ENCODE data around the gene LRG1. TPM values are rescaled to one million over a fixed set of nuclear protein-coding genes. Genes with fewer than 3 reads are reported as not detected.

Gene LRG1
- total and polyA plus RNA-seq, 10 of the 15 experiments (the other 5 are each of a cell fraction or from before 2014, with no cell fraction given), result 0.29 to 4.7 (median 0.58) TPM

GRCh38 chr19:4503825-4504170, 36.0 kb downstream of the LRG1 start:
- ChIA-PET POLR2A (no interaction called here), SMC1A (ENCODE audit: uncharacterized antibody, unreplicated experiment) (no interaction called here), RAD21 (ENCODE audit: unreplicated experiment) (no interaction called here), CTCF (no interaction called here)
- Histone ChIP-seq H3K27ac (ENCODE audit: control insufficient read depth, insufficient read depth) (no peak overlapping the region), H4K20me1 (ENCODE audit: control insufficient read depth, insufficient read depth) (no peaks in the 10 kb centered on the region), H3K27me3 (replicated peaks in 1 of 2; ENCODE audit: control insufficient read depth in 2 of 2, insufficient read depth in 2 of 2, low read length in 1 of 2) (no peaks in the 10 kb centered on the region), H3K4me3 (no peak overlapping the region), H3K4me2 (ENCODE audit: control insufficient read depth, insufficient read depth) (no peak overlapping the region), H3K79me2 (ENCODE audit: control insufficient read depth, insufficient read depth, low read length) (no peaks in the 10 kb centered on the region), H2AFZ (ENCODE audit: control insufficient read depth, low read depth, low read length) (no peak overlapping the region), H3K4me1 (ENCODE audit: control insufficient read depth, insufficient read depth, low read length) (no peaks in the 10 kb centered on the region), H3K36me3 (ENCODE audit: control insufficient read depth in 2 of 2, insufficient read depth in 2 of 2, low read length in 1 of 2) (no peaks in the 10 kb centered on the region; a peak in 1 of 4 replicates), H3K9ac (ENCODE audit: control insufficient read depth, insufficient read depth, low read length) (no peak overlapping the region), H3K9me3 (replicated peaks; ENCODE audit: control insufficient read depth, insufficient read depth, low read length) (no peaks in the 10 kb centered on the region)
- intact Hi-C loops (cut with micrococcal nuclease; ENCODE audit: unreplicated experiment) (no loop called here), in situ Hi-C loops (cut with MboI) (no loop called here)
- 93% methylated on average over 10 of the region's 10 CpGs for WGBS (ENCODE audit: insufficient coverage, insufficient replicate concordance, low lambda C conversion rate, missing lambda C conversion rate)
- no TSS peak for BruUV-seq (replicated peaks)
- no peak for TF ChIP-seq SPI1 (IDR thresholded peaks at IDR 0.05; ENCODE audit: borderline replicate concordance, insufficient read depth, low read depth, low read length)
- TF ChIP-seq CREM (IDR thresholded peaks at IDR 0.05; ENCODE audit: low read depth), result no peak
- no peak for TF ChIP-seq TCF12 (IDR thresholded peaks at IDR 0.05; ENCODE audit: low read depth, low read length)
- DNase-seq (ENCODE audit: low read depth, low spot score), result no peak
- no peak for FAIRE-seq
- ATAC-seq, result no peak

DNA sequence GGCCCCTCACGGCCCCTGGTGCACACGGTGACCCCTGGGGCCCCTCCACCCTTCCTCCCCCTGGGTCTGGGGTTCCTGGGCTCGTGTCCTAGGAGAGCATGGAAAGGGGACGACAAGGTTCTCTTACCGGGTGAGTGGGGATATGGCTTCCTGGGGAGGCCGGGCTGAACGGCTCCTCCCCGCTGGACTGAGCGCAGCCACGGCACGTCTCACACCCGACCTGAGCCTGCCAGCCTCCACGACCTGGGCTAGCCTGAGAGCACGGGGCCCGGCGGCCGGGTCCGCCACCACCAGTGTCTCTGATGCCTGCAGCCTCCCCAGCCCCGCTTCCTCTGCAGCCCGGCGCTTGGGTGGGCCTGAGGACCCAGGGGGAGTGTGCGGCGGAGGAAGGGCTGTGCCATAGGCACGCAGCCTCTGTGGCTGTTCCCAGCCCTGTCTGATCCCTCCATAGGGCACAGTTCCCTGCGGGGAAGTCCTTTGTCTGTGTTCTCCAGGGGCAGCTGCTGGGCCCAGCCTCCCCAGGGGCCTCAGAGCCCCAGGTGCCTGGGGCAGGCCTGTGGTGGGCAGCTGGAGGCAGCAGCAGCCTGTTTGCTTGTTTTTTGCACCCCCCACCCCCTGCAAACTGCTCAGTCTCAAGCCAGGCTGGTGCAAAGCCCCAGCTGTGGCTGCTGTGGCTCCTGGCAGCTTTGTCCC, 36.6 kb downstream of the LRG1 start:
- Histone ChIP-seq H4K20me1 (ENCODE audit: control insufficient read depth, insufficient read depth) (no peaks in the 10 kb centered on the region), H3K4me1 (ENCODE audit: control insufficient read depth, insufficient read depth, low read length) (no peaks in the 10 kb centered on the region), H3K4me3 (no peak overlapping the region), H3K36me3 (ENCODE audit: control insufficient read depth in 2 of 2, insufficient read depth in 2 of 2, low read length in 1 of 2) (no peaks in the 10 kb centered on the region; a peak in 2 of 4 replicates), H3K79me2 (ENCODE audit: control insufficient read depth, insufficient read depth, low read length) (no peaks in the 10 kb centered on the region), H3K27ac (ENCODE audit: control insufficient read depth, insufficient read depth) (no peak overlapping the region), H3K9ac (ENCODE audit: control insufficient read depth, insufficient read depth, low read length) (no peak overlapping the region), H2AFZ (ENCODE audit: control insufficient read depth, low read depth, low read length) (no peak overlapping the region), H3K4me2 (ENCODE audit: control insufficient read depth, insufficient read depth) (no peak overlapping the region), H3K9me3 (replicated peaks; ENCODE audit: control insufficient read depth, insufficient read depth, low read length) (no peaks in the 10 kb centered on the region), H3K27me3 (replicated peaks in 1 of 2; ENCODE audit: control insufficient read depth in 2 of 2, insufficient read depth in 2 of 2, low read length in 1 of 2) (no peaks in the 10 kb centered on the region)
- FAIRE-seq (no peak), DNase-seq (ENCODE audit: low read depth, low spot score) (no peak), ATAC-seq (no peak)
- ChIA-PET SMC1A (ENCODE audit: uncharacterized antibody, unreplicated experiment) (no interaction called here), POLR2A (interaction anchor here (0.6 kb wide), 1 partner anchor 253 kb away, joined by 3 read pairs; no protein-coding TSS in a partner anchor), RAD21 (ENCODE audit: unreplicated experiment) (no interaction called here), CTCF (no interaction called here)
- intact Hi-C loops (cut with micrococcal nuclease; ENCODE audit: unreplicated experiment), result no loop called here
- in situ Hi-C loops (cut with MboI), result no loop called here
- BruUV-seq (replicated peaks), result no TSS peak
- TF ChIP-seq RFX5 (IDR thresholded peaks at IDR 0.05; ENCODE audit: low read depth, low read length) (no peak), SREBF2 (IDR thresholded peaks at IDR 0.05; ENCODE audit: low read length) (no peak)
- WGBS (ENCODE audit: insufficient coverage, insufficient replicate concordance, low lambda C conversion rate, missing lambda C conversion rate), result 83% methylated on average over 21 of the region's 25 CpGs
